RWPE1 (cell line): ENCODE results near the gene TRIM29.

Experiments
- CTCF ChIA-PET: fragments of 350-600 bp; sonication (Branson Sonifier 250); formaldehyde crosslinking; extraction: SDS; loops from one replicate; lab custom pipeline; 2021; lab: Yijun Ruan, JAX
- POLR2A ChIA-PET: fragments of 400-600 bp; formaldehyde crosslinking; extraction: SDS; loops from one replicate; lab custom pipeline; 2020; ENCODE audit warnings: antibody characterized with exemption; ENCODE audit not compliant: low non-redundant PET; lab: Yijun Ruan, JAX
- DNase-seq: peaks from one replicate; pipeline ENCODE4 v3.0.0; 2012; ENCODE audit warnings: low spot score
- H3K27ac ChIP-seq: fragments of 450-650 bp; 2 replicates; pipeline ENCODE4 v1.5.1; 2017
- CTCF ChIP-seq: fragments of 450-650 bp; conservative IDR thresholded peaks from 2 replicates; pipeline ENCODE4 v1.5.1; 2017; ENCODE audit warnings: low read depth, mild to moderate bottlenecking

The TRIM29 gene

GRCh38 chr11:120064341-120064740, 73.6 kb downstream of the TRIM29 start:
- CTCF ChIA-PET: interaction anchor here (0.6 to 1.2 kb wide), 2 partner anchors 16 to 335 kb away, joined by 3 to 4 read pairs; partner anchors contain the start of gene NECTIN1
- no peak for TF ChIP-seq CTCF
- H3K27ac ChIP-seq: no peak overlapping the region
- DNase-seq: no peak
- POLR2A ChIA-PET: no interaction called here

GRCh38 chr11:120063686-120064340, 74.1 kb downstream of the TRIM29 start:
- DNase-seq: no peak
- CTCF ChIA-PET: interaction anchor here (0.5 to 1.2 kb wide), 3 partner anchors 16 to 335 kb away, joined by 3 to 4 read pairs (median 3); partner anchors contain the start of gene NECTIN1
- POLR2A ChIA-PET: no interaction called here
- TF ChIP-seq CTCF: no peak
- no peak overlapping the region for H3K27ac ChIP-seq

- TF ChIP-seq CTCF: no peak
- POLR2A ChIA-PET: no interaction called here
- DNase-seq: no peak
- no peak overlapping the region for H3K27ac ChIP-seq
- CTCF ChIA-PET: interaction anchor here (1.0 kb wide), 1 partner anchor 17 kb away, joined by 4 read pairs; no protein-coding TSS in a partner anchor
These were observed 75.4 kb downstream of the TRIM29 start for GRCh38 chr11:120062561-120062930.

GRCh38 chr11:120061761-120062560, 76.0 kb downstream of the TRIM29 start:
- TF ChIP-seq CTCF: no peak
- ChIA-PET POLR2A (no interaction called here), CTCF (interaction anchor here (0.6 to 1.0 kb wide), 2 partner anchors 18 to 190 kb away, joined by 3 to 4 read pairs; no protein-coding TSS in a partner anchor)
- no peak for DNase-seq
- no peak overlapping the region for H3K27ac ChIP-seq
